Mononuclear cell (primary cell): ENCODE results near the gene PVALEF. TPM values are rescaled to one million over a fixed set of nuclear protein-coding genes. Genes with fewer than 3 reads are reported as not detected.
"Not testable (repeated sequence)": the region's sequence is repeated elsewhere in the genome, so short reads cannot be mapped to it uniquely, and the experiment has no call there.

Experiments
- H3K27me3 ChIP-seq: 2 replicates; pipeline ENCODE4 v1.6.0; 2011; ENCODE audit warnings: low read length, control low read depth; ENCODE audit not compliant: insufficient read depth
- H3K4me1 ChIP-seq: 2 replicates; pipeline ENCODE4 v1.5.1; 2011; ENCODE audit warnings: mild to moderate bottlenecking, low read length, control low read depth; ENCODE audit not compliant: insufficient read depth
- H3K4me3 ChIP-seq: 2 replicates; pipeline ENCODE4 v1.5.1; 2011; ENCODE audit warnings: mild to moderate bottlenecking, low read length, moderate library complexity
- H3K9me3 ChIP-seq: 2 replicates; pipeline ENCODE4 v1.5.1; 2011; ENCODE audit warnings: low read depth, mild to moderate bottlenecking, control low read depth, low read length
- total RNA-seq: library from RNA; depleted of rRNA; stranded (reverse); fragments of >200 nt; gene quantifications from one replicate; pipeline ENCODE4 v1.2.3, GENCODE V29; 2012

Gene PVALEF
- total RNA-seq, 1 donor: not detected

GRCh38 chr17:81148986-81149533 lies 16.2 kb upstream of the PVALEF start:
- H3K27me3 ChIP-seq: no peaks in the 10 kb centered on the region
- no peak overlapping the region for H3K4me3 ChIP-seq
- H3K4me1 ChIP-seq: peaks cover 47% of the 10 kb centered on the region
- no peaks in the 10 kb centered on the region for H3K9me3 ChIP-seq

GRCh38 chr17:81150377-81151077 lies 14.8 kb upstream of the PVALEF start:
- H3K4me3 ChIP-seq: peak overlapping the region; percentile 36
- H3K4me1 ChIP-seq: peaks cover 51% of the 10 kb centered on the region
- H3K27me3 ChIP-seq: no peaks in the 10 kb centered on the region

GRCh38 chr17:81151278-81151677 lies 14.0 kb upstream of the PVALEF start:
- H3K4me1 ChIP-seq: peaks cover 51% of the 10 kb centered on the region
- H3K4me3 ChIP-seq: peak overlapping the region; percentile 8
- no peaks in the 10 kb centered on the region for H3K27me3 ChIP-seq
- H3K9me3 ChIP-seq: no peaks in the 10 kb centered on the region

More at GRCh38 chr17:81150377-81151077, 14.8 kb upstream of the PVALEF start:
- no peaks in the 10 kb centered on the region for H3K9me3 ChIP-seq

- H3K4me3 ChIP-seq: no peak overlapping the region
- no peaks in the 10 kb centered on the region for H3K9me3 ChIP-seq
- H3K27me3 ChIP-seq: no peaks in the 10 kb centered on the region
- peaks cover 51% of the 10 kb centered on the region for H3K4me1 ChIP-seq
Measured at GRCh38 chr17:81152288-81152828, 12.9 kb upstream of the PVALEF start.

GRCh38 chr17:81153340-81153803 lies 11.9 kb upstream of the PVALEF start:
- Histone ChIP-seq H3K4me3 (no peak overlapping the region), H3K9me3 (no peaks in the 10 kb centered on the region), H3K4me1 (peaks cover 51% of the 10 kb centered on the region), H3K27me3 (no peaks in the 10 kb centered on the region)

DNA sequence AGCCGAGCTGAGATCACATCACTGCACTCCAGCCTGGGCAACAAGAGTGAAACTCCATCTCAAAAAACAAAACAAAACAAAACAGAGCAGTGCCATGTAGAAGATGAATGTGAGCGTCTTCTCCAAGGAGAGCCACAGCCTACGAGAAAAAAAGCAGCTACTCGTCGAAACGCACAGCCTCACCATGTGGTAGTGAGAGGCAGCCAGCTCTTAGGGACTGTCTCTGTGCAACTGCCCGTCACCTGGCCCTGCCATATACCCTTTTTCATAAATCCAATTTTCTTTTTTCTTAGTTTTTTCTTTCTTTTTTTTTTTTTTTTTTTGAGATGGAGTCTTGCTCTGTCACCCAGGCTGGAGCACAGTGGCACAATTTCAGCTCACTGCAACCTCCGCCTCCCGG lies 11.3 kb upstream of the PVALEF start:
- peaks cover 46% of the 10 kb centered on the region for H3K4me1 ChIP-seq
- H3K27me3 ChIP-seq, H3K4me3 ChIP-seq, H3K9me3 ChIP-seq: not testable (repeated sequence)

- H3K27me3 ChIP-seq: no peaks in the 10 kb centered on the region
- no peak overlapping the region for H3K4me3 ChIP-seq
- H3K9me3 ChIP-seq: no peaks in the 10 kb centered on the region
- peaks cover 42% of the 10 kb centered on the region for H3K4me1 ChIP-seq
Measured at GRCh38 chr17:81154961-81155360, 10.3 kb upstream of the PVALEF start.

GRCh38 chr17:81156866-81157805 lies 8.2 kb upstream of the PVALEF start:
- Histone ChIP-seq H3K9me3 (no peaks in the 10 kb centered on the region), H3K4me3 (no peak overlapping the region), H3K27me3 (no peaks in the 10 kb centered on the region), H3K4me1 (peaks cover 30% of the 10 kb centered on the region)

- H3K4me3 ChIP-seq: no peak overlapping the region
- H3K4me1 ChIP-seq: peaks cover 20% of the 10 kb centered on the region
- no peaks in the 10 kb centered on the region for H3K9me3 ChIP-seq
- no peaks in the 10 kb centered on the region for H3K27me3 ChIP-seq
Measured at GRCh38 chr17:81157848-81158687, 7.2 kb upstream of the PVALEF start.

- Histone ChIP-seq H3K4me3 (peak overlapping the region; percentile 46), H3K4me1 (peaks cover 17% of the 10 kb centered on the region), H3K9me3 (no peaks in the 10 kb centered on the region), H3K27me3 (no peaks in the 10 kb centered on the region)
Measured at GRCh38 chr17:81158688-81159590, 6.4 kb upstream of the PVALEF start.

GRCh38 chr17:81159611-81160265 lies 5.6 kb upstream of the PVALEF start:
- Histone ChIP-seq H3K27me3 (peaks cover under 1% of the 10 kb centered on the region), H3K4me1 (peaks cover 16% of the 10 kb centered on the region), H3K4me3 (peak overlapping the region; percentile 46), H3K9me3 (no peaks in the 10 kb centered on the region)

GRCh38 chr17:81160306-81160705 lies 5.0 kb upstream of the PVALEF start:
- peaks cover 3% of the 10 kb centered on the region for H3K27me3 ChIP-seq
- H3K4me3 ChIP-seq: peak overlapping the region; percentile 46
- no peaks in the 10 kb centered on the region for H3K9me3 ChIP-seq
- peaks cover 13% of the 10 kb centered on the region for H3K4me1 ChIP-seq
